Activated T-cell treated with anti-CD3 and anti-CD28 coated beads, Interleukin-2, amount 50 U/mL, for 72 hours (primary cell): ENCODE data around the gene EVX2. TPM values are rescaled to one million over a fixed set of nuclear protein-coding genes. Genes with fewer than 3 reads are reported as not detected.

ENCODE experiments used
- ATAC-seq, 2 donors: fragments of 150-1000 bp; cut with Tn5 transposase; replicated peaks in 1 of 2; 2 replicates each; pipeline ENCODE4 v1.10.0; 2021; ENCODE audit warnings: moderate library complexity in 2 of 2, mild to moderate bottlenecking in 1 of 2
- DNase-seq, 2 donors: peaks; one replicate each; pipeline ENCODE4 v3.0.0; 2021 to 2022; ENCODE audit warnings: mixed read lengths in 1 of 2
- H3K27ac Mint-ChIP-seq: one replicate; pipeline ENCODE4 v1.8.0; 2022; ENCODE audit warnings: mild to moderate bottlenecking, moderate library complexity, mixed read lengths
- H3K27me3 Mint-ChIP-seq: one replicate; pipeline ENCODE4 v1.8.0; 2022; ENCODE audit warnings: low read depth, mixed read lengths
- H3K36me3 Mint-ChIP-seq, 2 donors: one replicate each; pipeline ENCODE4 v1.8.0; 2022; ENCODE audit warnings: mixed read lengths in 2 of 2, mild to moderate bottlenecking in 1 of 2; ENCODE audit not compliant: insufficient read depth in 2 of 2
- H3K4me1 Mint-ChIP-seq: one replicate; pipeline ENCODE4 v1.8.0; 2022; ENCODE audit warnings: low read depth, mixed read lengths
- H3K4me3 Mint-ChIP-seq, 2 donors: one replicate each; pipeline ENCODE4 v1.8.0; 2022; ENCODE audit warnings: mild to moderate bottlenecking in 2 of 2, mixed read lengths in 2 of 2, moderate library complexity in 2 of 2
- H3K9me3 Mint-ChIP-seq, 2 donors: one replicate each; pipeline ENCODE4 v1.8.0; 2022; ENCODE audit warnings: mixed read lengths in 2 of 2
- total RNA-seq, 2 donors: library from RNA; stranded (reverse); gene quantifications; one replicate each; pipeline ENCODE4 v1.2.3, GENCODE V29; 2022

The EVX2 gene
- total RNA-seq, 2 donors from 2014 or later, result not detected

- DNase-seq (no peak), ATAC-seq (no peak)
- H3K27me3 Mint-ChIP-seq, result peaks cover 85% of the 10 kb centered on the region
- peaks cover 13% of the 10 kb centered on the region for H3K4me1 Mint-ChIP-seq
- peak overlapping the region; percentile 21 for H3K27ac Mint-ChIP-seq
- peaks cover 1 to 2% of the 10 kb centered on the region in 2 donors for H3K9me3 Mint-ChIP-seq
- peaks cover 7 to 11% of the 10 kb centered on the region in 2 donors for H3K36me3 Mint-ChIP-seq
- H3K4me3 Mint-ChIP-seq, result no peak overlapping the region
Measured at GRCh38 chr2:176075481-176075880, 8.3 kb downstream of the EVX2 start.

- H3K27me3 Mint-ChIP-seq, result peaks cover 90% of the 10 kb centered on the region
- DNase-seq (no peak), ATAC-seq (no peak)
- no peak overlapping the region for H3K27ac Mint-ChIP-seq
- no peak overlapping the region for H3K4me3 Mint-ChIP-seq
- H3K9me3 Mint-ChIP-seq, result peaks cover 1 to 2% of the 10 kb centered on the region in 2 donors
- H3K36me3 Mint-ChIP-seq, result peaks cover 7 to 11% of the 10 kb centered on the region in 2 donors
- peaks cover 13% of the 10 kb centered on the region for H3K4me1 Mint-ChIP-seq
Measured at GRCh38 chr2:176074919-176075425, 8.8 kb downstream of the EVX2 start.

GRCh38 chr2:176072951-176073904, 10.5 kb downstream of the EVX2 start:
- H3K27me3 Mint-ChIP-seq, result peaks cover 91% of the 10 kb centered on the region
- peaks cover 3 to 5% of the 10 kb centered on the region in 2 donors for H3K36me3 Mint-ChIP-seq
- no peak overlapping the region for H3K4me3 Mint-ChIP-seq
- no peak for ATAC-seq
- no peak overlapping the region for H3K27ac Mint-ChIP-seq
- no peak for DNase-seq
- H3K9me3 Mint-ChIP-seq, result peaks cover 0 to 1% of the 10 kb centered on the region in 2 donors
- H3K4me1 Mint-ChIP-seq, result no peaks in the 10 kb centered on the region

- Mint-ChIP-seq H3K27ac (no peak overlapping the region), H3K9me3 (peaks cover 0 to 1% of the 10 kb centered on the region in 2 donors), H3K36me3 (peaks cover 3 to 5% of the 10 kb centered on the region in 2 donors), H3K27me3 (peaks cover 97% of the 10 kb centered on the region), H3K4me1 (peaks cover 5% of the 10 kb centered on the region), H3K4me3 (no peak overlapping the region)
- DNase-seq (no peak), ATAC-seq (no peak)
Measured at GRCh38 chr2:176072292-176072669, 11.5 kb downstream of the EVX2 start.

- peaks cover 0 to 1% of the 10 kb centered on the region in 2 donors for H3K9me3 Mint-ChIP-seq
- H3K4me1 Mint-ChIP-seq, result peaks cover 6% of the 10 kb centered on the region
- peaks cover 92% of the 10 kb centered on the region for H3K27me3 Mint-ChIP-seq
- H3K4me3 Mint-ChIP-seq, result no peak overlapping the region
- ATAC-seq, result no peak
- H3K36me3 Mint-ChIP-seq, result peaks cover 3 to 4% of the 10 kb centered on the region in 2 donors
- no peak overlapping the region for H3K27ac Mint-ChIP-seq
- DNase-seq, result no peak
Measured at GRCh38 chr2:176071330-176072291, 12.2 kb downstream of the EVX2 start.

- no peak overlapping the region for H3K27ac Mint-ChIP-seq
- peaks cover 11% of the 10 kb centered on the region for H3K4me1 Mint-ChIP-seq
- H3K9me3 Mint-ChIP-seq, result no peaks in the 10 kb centered on the region
- H3K27me3 Mint-ChIP-seq, result peaks cover 88% of the 10 kb centered on the region
- no peak for DNase-seq
- peak overlapping the region in 1 of 2 donors; percentile 32 for H3K4me3 Mint-ChIP-seq
- ATAC-seq, result no peak
- H3K36me3 Mint-ChIP-seq, result no peaks in the 10 kb centered on the region
Measured at GRCh38 chr2:176068419-176068832, 15.3 kb downstream of the EVX2 start.

- Mint-ChIP-seq H3K4me1 (peaks cover 11% of the 10 kb centered on the region), H3K27me3 (peaks cover 86% of the 10 kb centered on the region), H3K27ac (no peak overlapping the region), H3K9me3 (no peaks in the 10 kb centered on the region), H3K4me3 (peak overlapping the region; percentile 50 to 59), H3K36me3 (no peaks in the 10 kb centered on the region)
- DNase-seq (no peak), ATAC-seq (no peak)
Measured at GRCh38 chr2:176067589-176068418, 16.0 kb downstream of the EVX2 start.

GRCh38 chr2:176066645-176067588, 16.8 kb downstream of the EVX2 start:
- ATAC-seq, result no peak
- no peak overlapping the region for H3K27ac Mint-ChIP-seq
- no peak for DNase-seq
- H3K9me3 Mint-ChIP-seq, result no peaks in the 10 kb centered on the region
- H3K36me3 Mint-ChIP-seq, result no peaks in the 10 kb centered on the region
- peak overlapping the region; percentile 50 to 59 for H3K4me3 Mint-ChIP-seq
- H3K27me3 Mint-ChIP-seq, result peaks cover 86% of the 10 kb centered on the region
- H3K4me1 Mint-ChIP-seq, result peaks cover 11% of the 10 kb centered on the region

- Mint-ChIP-seq H3K36me3 (no peaks in the 10 kb centered on the region), H3K4me3 (no peak overlapping the region), H3K27ac (no peak overlapping the region), H3K4me1 (peaks cover 11% of the 10 kb centered on the region), H3K9me3 (no peaks in the 10 kb centered on the region), H3K27me3 (peaks cover 81% of the 10 kb centered on the region)
- DNase-seq (no peak), ATAC-seq (peak; percentile 86 to 87)
Measured at GRCh38 chr2:176063958-176064357, 19.8 kb downstream of the EVX2 start.

- H3K9me3 Mint-ChIP-seq, result no peaks in the 10 kb centered on the region
- H3K4me3 Mint-ChIP-seq, result no peak overlapping the region
Measured at GRCh38 chr2:176056406-176056805, 27.4 kb downstream of the EVX2 start.

GRCh38 chr2:176039375-176039774, 44.4 kb downstream of the EVX2 start:
- H3K4me3 Mint-ChIP-seq, result no peak overlapping the region
- peaks cover 37% of the 10 kb centered on the region for H3K27me3 Mint-ChIP-seq
- no peaks in the 10 kb centered on the region for H3K4me1 Mint-ChIP-seq
- DNase-seq (no peak), ATAC-seq (no peak)
- H3K27ac Mint-ChIP-seq, result no peak overlapping the region
- H3K36me3 Mint-ChIP-seq, result peaks cover 1 to 2% of the 10 kb centered on the region in 2 donors
- H3K9me3 Mint-ChIP-seq, result peaks cover 0 to 2% of the 10 kb centered on the region in 2 donors

More at GRCh38 chr2:176056406-176056805, 27.4 kb downstream of the EVX2 start:
- Mint-ChIP-seq H3K27ac (no peak overlapping the region), H3K27me3 (peaks cover 70% of the 10 kb centered on the region), H3K36me3 (no peaks in the 10 kb centered on the region), H3K4me1 (no peaks in the 10 kb centered on the region)
- DNase-seq (no peak), ATAC-seq (no peak)
